ENCODE data around the gene SNW1.

- TF ChIP-seq CTCF (IDR thresholded peaks at IDR 0.05) (no peak), EP300 (IDR thresholded peaks at IDR 0.05) (no peak), POLR2A (IDR thresholded peaks at IDR 0.05) (no peak)
These were observed 47.3 kb upstream of the SNW1 start for GRCh38 chr14:77808250-77808649.

Data from tibial nerve (tissue), 4 donors.